Activated CD8-positive, alpha-beta memory T cell treated with anti-CD3 and anti-CD28 coated beads, Interleukin-2, amount 50 U/mL, for 4 hours (primary cell): ENCODE measurements around the gene MTHFR.

Experiments used
- DNase-seq: peaks from one replicate; pipeline ENCODE4 v3.0.0-alpha.2; 2020

MTHFR gene

GRCh38 chr1:11780380-11781147 is 25.2 kb downstream of the MTHFR start:
- DNase-seq: no peak

DNA sequence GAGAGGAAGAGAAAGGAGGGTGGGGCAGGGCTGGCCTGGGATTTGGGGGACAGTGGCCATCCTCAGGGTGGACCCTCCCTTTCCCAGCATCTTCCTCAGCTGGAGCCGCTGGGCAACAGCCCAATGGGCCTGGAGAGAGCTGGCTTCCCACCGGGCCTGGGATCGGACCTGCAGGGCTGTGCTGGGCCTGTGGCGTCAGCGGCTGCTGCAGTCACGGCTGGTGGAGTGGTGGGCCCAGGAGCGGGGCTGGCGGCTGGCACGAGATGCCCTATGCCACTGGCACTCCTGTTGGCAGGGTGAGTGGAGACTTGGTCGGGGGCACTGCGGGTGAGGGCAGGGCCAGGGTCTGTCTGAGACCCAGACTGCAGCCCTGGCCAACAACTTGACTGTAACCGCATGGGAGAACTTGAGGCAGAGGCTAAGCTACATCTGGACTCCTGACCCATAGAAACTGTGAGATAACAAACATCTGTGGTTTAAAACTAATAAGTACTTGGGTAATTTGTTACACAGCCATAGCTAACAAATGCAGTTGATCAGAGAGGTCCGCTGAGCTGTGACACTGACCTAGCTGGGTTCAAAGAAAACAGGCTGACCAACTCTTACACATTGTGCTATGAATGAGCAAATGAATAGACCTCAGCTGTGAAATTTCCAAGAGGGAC is 25.9 kb downstream of the MTHFR start:
- DNase-seq: no peak

GRCh38 chr1:11778844-11779623 is 26.7 kb downstream of the MTHFR start:
- no peak for DNase-seq

DNA sequence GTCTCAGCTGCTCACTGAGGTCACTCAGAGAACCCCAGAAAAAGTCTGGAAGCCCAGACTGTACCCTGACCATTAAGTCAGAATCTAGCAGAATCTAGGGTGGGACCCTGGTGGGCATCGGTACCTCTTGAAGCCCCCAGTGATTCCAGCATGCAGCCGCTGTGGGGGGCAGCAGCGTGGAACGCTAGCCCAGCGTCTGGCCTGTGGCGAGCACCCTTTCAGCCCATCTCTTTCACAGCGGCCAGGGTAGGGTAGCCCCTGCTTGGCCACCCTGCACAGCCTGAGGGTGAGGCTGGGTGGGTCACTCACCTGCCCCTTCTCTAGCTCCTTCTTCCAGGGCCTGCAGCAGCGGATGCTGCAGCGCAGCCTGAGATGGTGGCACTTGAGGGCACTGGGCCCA is 27.4 kb downstream of the MTHFR start:
- no peak for DNase-seq

DNA sequence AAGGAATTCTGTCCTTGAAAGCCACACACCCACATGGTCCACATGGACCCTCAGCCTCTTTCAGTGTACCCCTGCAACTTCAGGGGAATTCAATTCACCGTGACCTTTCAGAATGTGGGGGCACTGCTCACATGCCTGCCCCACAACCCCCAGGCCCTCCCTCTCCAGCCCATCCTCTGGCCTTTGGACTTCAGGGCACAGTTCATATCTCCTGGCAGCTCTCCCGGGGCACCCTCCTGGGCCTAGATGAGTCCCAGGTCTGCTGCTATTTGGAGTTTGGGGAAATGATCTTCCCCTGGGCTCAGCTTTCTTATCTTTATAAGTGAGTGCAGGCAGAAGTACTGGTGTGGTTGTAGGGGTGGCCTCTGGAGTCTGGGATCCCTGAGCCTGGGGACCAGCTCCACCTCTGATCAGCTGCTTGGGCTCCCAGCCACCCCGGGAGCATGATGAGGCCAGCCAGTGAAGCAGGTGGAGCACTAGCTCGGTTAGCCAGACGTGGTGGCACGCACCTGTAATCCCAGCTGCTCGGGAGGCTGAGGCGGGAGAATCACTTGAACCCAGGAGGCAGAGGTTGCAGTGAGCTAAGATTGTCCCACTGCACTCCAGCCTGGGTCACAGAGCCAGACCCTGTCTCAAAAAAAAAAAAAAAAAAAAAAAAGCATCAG is 28.0 kb downstream of the MTHFR start:
- DNase-seq: no peak

- no peak for DNase-seq
Measured at GRCh38 chr1:11774753-11775152, 31.0 kb downstream of the MTHFR start.

DNA sequence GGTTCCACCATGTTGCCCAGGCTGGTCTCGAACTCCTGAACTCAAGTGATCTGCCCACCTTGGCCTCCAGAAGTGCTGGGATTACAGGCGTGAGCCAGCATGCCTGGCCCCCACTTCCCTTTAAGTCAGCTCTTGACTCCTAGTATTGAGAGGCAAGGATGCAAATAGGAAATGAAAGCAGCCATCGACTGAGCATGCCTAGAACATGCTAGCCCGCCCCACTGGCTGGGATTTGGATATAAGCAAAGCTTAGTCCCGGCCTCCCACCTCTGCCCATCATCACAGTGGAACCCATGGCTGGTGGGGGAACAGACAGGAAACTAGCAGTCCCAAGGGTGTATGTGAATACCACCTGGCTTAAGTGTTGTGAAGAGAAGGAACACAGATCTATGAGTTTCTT is 33.3 kb downstream of the MTHFR start:
- DNase-seq: no peak

DNA sequence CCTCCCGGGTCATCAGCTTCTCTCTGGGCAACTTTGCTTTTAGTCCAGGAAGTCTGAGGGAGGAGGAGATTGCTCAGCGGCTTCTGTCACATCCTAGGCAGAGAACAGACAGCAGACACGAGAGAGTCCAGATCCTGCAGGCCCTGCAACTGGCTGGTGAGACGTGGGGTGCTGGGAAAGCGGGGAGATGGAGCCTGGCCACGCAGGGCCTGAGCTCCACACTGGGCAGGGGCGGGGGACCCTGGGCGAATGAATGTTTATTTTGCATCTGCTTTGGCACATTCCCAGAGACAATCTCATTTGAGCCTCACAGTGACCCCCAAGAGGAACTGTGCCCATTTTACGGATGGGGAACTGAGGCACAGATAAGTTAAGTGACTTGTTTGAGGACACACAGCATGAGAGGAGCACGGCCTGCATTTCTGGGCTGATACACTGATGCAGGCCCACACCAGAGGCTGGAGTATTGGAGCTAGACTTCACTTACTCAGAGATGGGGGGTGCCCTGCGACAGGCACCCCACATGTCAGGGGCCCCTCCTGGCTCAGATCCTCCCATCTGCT is 34.2 kb downstream of the MTHFR start:
- no peak for DNase-seq

DNA sequence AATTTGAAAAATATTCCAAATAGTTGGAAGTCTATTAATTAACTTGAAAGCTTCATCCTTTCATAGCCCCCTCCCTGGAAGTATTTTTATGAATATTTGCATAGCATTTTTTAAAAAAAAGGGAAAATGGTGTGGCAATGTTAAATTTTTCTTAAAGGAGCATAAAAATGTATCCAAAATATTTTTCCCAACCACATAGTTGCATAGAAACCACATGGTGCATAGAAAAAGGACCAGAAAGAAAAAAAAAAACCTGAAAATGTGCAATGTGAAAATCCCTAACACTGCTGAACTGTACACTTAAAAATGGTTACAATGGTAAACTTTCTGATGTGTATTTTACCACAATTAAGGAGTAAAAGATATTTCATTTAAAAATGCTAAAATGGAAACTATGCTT is 35.8 kb downstream of the MTHFR start:
- DNase-seq: no peak

DNA sequence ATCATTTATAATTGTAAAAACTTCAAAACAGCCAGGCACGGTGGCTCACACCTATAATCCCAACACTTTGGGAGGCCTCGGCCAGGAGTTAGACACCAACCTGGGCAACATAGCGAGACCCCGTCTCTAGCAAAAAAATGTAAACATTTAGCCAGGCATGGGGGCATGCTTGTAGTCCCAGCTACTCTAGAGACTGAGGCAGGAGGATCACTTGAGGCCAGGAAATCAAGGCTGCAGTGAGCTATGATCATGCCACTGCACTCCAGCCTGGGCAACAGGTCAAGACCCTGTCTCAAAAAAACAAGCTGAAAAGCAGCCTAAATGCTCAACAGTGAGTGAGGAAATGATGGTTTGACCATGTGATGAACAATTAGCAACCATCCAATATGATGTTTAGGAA is 36.5 kb downstream of the MTHFR start:
- DNase-seq: no peak

- DNase-seq: no peak
Measured at GRCh38 chr1:11768821-11769220, 36.9 kb downstream of the MTHFR start.

- DNase-seq: no peak
Measured at GRCh38 chr1:11767922-11768704, 37.7 kb downstream of the MTHFR start.

GRCh38 chr1:11766429-11766776 is 39.4 kb downstream of the MTHFR start:
- no peak for DNase-seq

DNA sequence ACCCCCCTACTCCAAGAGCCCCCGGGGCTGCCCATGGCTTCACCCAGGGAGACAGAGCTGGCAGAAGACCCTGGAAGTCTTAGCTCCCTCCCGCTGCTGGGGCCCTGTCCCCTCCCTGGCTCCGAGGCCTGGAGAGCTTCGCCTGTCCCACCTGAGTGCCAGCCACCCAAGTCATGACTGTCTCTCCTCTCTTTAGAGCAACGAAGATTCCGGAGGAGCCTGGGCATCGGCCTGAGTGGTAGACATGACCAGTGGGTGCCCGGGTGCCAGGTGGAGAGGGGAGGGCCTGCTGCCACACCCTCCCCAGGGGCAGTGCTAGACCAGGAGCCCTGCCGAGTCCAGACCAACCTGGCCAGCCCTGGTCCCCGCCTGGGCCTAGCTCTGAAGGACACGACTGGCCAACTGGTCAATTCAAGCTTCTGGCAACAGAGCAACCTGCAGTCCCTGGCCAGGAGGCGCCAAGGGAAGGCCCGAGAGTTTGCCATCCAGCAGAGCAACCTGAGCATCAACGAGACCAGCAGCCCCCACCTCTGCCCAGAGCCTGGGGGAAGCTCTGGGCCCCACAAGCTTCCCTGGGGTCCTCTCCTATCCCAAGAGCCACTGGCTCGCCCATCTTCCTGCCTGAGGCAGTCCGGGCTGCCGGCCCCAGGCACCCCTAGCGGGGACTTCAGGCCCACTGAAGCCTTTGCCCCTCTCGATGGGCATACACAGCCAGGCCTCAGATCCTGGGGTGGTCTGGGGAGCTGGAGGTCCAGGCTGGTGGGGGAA is 39.9 kb downstream of the MTHFR start:
- DNase-seq: no peak

DNA sequence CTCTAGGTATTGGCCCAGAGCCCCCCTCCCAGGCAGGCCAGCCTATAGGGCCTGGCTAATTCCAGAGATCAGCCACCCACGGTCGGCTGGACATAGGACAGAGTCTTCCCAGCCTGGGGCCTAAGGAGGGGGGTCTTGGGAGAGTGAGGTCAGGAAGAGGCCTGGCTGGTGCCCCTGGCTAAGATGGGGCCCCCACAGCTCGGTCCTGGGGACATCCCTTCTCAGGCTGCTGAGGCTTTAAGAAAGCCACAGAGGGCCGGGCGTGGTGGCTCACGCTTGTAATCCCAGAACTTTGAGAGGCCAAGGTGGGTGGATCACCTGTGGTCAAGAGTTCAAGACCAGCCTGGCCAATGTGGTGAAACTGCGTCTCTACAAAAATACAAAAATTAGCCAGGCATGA is 41.2 kb downstream of the MTHFR start:
- no peak for DNase-seq

GRCh38 chr1:11764115-11764514 is 41.6 kb downstream of the MTHFR start:
- DNase-seq: no peak

- DNase-seq: peak; percentile 31
Measured at GRCh38 chr1:11761988-11762406, 43.8 kb downstream of the MTHFR start, which contains the start of gene C1orf167. Gene C1orf167 (plus strand): TSS chr1:11762193. CDS start chr1:11764401, 2,208 bp downstream.

GRCh38 chr1:11761285-11761684 is 44.5 kb downstream of the MTHFR start:
- no peak for DNase-seq

DNA sequence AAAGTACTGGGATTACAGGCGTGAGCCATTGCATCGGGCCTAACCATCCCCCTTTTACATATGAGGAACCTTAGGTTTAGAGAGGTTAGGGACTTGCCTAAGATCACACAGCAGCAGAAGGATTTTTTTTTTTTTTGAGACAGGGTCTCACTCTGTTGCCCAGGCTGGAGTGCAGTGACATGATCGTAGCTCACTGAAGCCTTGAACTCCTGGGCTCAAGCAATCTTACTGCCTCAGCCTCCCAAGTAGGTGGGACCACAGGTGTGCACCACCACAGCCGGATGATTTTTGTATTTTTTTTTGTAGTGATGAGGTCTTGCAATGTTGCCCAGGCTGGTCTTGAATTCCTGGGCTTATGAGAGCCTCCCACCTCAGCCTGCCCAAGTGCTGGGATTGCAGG is 46.0 kb downstream of the MTHFR start:
- no peak for DNase-seq

DNA sequence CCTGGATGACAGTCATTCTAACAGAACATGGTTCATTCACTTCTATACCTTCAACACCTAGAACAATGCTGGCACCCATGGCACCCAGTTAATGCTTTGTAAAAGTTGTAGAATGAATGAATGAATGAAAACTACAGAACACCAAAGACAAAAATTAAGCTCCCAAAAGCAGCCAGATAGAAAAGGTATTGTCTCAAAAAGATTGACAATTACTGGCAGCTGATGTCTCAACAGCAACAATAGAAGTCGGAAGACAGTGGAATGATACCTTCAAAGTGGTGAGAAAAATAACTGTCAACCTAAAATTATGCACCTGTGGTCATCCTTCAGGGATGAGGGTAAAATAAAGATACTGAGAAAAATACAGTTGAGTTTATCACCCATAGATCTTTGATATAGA is 48.7 kb downstream of the MTHFR start:
- no peak for DNase-seq

DNA sequence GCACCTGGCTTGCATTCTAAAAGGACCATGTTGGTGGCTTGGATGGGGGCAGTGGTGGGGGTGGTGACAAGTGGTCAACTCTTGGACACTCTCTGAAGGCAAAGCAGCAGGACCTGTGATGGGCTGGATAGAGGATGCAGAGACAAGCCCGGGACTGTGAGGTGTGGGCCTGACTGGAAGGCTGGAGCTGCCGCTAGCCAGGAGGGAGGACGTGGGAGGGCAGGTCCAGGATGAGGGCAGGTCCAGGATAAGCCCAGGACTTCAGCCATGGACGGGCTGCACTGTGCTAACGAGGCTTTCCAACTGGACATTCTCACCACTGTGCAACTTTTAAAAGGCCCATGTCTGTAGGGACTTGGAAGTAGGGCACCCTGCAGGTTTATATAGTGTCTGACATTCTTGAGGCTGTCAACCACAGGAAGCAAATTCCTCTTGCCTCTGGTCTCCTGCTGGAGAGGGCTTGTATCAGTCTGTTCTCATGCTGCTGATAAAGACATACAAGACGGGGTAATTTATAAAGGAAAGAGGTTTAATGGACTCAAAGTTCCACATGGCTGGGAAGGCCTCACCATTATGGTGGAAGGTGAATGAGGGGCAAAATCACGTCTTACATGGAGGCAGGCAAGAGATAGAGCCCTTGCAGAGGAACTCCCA is 52.1 kb downstream of the MTHFR start:
- no peak for DNase-seq
